Measurements from ENCODE around the gene PATJ.
"Not testable (repeated sequence)": the region's sequence is repeated elsewhere in the genome, so short reads cannot be mapped to it uniquely, and the experiment has no call there.

Gene PATJ

DNA sequence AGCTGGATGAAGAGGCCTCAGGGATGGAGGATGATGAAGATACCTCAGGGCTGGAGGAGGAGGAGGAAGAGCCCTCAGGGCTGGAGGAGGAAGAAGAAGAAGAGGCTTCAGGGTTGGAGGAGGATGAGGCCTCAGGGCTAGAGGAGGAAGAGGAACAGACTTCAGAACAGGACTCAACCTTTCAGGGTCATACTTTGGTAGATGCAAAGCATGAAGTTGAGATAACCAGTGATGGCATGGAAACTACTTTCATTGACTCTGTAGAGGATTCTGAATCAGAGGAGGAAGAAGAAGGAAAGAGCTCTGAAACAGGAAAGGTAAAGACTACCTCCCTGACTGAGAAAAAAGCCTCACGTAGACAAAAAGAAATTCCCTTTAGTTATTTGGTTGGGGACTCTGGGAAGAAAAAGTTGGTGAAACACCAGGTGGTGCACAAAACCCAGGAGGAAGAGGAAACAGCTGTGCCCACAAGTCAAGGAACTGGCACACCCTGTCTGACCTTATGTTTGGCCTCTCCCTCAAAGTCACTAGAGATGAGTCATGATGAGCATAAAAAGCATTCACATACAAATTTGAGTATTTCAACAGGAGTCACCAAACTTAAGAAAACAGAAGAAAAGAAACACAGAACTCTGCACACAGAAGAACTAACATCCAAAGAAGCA, 467.8 kb downstream of the PATJ start:
- no peak for DNase-seq (ENCODE audit: low read depth)

DNA sequence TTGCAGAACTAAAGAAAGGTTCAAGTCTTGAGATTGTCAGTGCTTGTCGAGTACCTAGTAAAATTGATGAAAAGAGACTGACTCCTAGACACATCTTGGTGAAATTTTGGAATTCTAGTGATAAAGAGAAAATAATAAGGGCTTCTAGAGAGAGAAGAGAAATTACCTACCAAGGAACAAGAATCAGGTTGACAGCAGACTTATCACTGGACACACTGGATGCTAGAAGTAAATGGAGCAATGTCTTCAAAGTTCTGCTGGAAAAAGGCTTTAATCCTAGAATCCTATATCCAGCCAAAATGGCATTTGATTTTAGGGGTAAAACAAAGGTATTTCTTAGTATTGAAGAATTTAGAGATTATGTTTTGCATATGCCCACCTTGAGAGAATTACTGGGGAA, 468.7 kb downstream of the PATJ start:
- no peak for DNase-seq (ENCODE audit: low read depth)

DNA sequence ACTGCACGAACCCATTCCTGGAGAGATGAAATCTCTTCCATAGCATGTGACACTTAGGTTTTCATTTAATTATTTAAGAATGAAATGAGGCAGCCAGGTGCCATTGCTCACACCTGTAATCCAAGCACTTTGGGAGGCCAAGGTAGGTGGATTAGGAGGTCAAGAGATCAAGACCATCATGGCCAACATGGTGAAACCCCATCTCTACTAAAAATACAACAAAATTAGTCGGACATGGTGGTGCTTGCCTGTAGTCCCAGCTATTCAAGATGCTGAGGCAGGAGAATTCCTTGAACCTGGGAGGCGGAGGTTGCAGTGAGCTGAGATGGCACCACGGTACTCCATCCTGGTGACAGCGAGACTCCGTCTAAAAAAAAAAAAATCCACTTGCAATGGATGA, 470.1 kb downstream of the PATJ start:
- DNase-seq (ENCODE audit: low read depth): no peak

DNA sequence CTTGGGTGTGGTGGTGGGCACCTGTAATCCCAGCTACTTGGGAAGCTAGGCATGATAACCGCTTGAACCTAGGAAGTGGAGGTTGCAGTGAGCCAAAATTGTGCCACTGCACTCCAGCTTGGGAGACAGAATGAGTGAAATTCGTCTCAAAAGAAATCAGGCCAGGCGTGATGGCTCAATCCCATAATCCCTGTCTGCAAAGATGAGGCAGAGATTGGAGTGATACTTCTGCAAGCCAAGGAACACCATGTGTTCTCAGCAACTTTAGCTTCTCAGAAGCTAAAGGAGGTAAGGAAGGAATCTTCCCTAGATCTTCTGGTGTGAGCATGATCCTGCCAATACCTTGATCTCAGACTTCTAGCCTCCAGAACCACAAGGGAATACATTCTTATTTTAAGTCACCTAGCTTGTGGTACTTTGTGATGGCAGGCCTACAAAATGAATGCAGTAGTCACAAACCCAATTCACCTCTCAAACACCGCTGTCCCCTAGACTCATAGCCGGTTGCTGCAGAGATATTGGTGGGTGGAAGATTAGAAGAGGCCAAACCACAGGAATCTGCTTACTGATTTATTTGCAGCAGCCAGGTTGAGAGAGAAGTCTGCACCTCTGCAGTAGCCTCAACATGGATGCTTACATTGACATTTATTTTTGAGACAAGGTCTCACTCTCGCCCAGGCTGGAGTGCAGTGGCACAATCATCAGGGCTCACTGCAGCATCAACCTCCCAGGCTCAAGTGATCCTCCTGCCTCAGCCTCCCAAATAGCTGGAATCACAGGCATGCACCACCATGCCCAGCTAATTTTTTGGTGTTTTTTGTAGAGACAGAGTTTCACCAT, 471.0 kb downstream of the PATJ start:
- no peak for DNase-seq (ENCODE audit: low read depth)

DNA sequence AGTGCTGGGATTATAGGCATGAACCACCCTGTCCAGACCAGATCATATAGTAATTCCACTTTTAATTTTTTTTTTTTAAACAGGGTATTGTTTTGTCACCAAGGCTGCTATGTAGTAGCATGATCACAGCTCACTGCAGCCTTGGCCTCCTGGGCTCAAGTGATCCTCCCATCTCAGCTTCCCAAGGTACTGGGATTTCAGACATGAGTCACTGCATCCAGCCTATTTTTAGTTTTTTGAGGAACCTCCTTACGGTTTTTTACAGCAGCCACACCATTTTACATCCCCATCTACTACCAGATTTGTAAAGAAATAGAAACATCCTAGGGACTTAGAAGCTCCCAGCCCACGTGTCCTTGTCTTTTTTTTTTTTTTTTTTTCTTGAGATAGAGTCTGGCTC, 476.3 kb downstream of the PATJ start:
- no peak for DNase-seq (ENCODE audit: low read depth)

DNA sequence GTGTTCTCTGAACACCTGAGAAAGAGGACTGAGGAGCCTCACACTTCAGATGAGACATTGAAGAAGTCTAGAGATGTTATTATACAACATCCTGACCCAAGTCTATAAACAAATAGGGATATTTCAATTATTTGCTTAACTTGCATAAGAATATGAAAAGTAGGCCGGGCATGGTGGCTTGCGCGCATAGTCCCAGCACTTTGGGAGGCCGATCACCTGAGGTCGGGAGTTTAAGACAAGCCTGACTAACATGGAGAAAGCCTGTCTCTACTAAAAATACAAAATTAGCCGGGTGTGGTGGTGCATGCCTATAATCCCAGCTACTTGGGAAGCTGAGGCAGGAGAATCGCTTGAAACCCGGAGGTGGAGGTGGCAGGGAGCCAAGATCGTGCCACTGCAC, 478.2 kb downstream of the PATJ start:
- not testable (repeated sequence) for DNase-seq (ENCODE audit: low read depth)

DNA sequence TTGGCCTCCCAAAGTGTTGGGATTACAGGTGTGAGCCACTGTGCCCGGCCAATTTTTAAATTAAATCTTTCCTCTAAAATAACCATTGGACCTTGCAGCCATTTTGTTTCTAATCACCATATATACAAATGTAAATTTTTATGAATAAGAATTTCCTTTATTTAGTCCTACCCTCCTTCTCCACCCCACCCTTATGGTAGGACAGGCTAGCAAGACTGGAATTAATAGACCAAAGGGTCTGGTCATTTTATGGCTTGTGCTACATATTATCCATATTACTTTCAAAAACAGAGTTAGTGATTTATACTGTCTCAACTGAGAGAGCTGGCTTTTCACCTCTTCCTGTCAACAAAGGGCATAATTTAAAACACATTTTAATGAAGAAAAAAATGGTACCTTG, 478.9 kb downstream of the PATJ start:
- no peak for DNase-seq (ENCODE audit: low read depth)

DNA sequence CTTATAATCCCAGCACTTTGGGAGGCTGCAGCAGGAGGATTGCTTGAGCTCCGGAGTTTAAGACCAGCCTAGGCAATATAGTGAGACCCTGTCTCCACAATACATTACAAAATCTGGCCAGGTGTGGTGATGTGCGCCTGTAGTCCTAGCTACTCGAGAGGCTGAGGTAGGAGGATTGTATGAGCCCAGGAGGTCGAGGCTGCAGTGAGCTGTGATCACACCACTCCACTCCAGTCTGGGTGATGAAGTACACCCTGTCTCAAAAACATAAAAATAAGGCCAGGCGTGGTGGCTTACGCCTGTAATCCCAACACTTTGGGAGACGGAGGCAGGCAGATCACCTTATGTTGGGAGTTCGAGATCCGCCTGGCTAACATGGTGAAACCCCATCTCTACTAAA, 480.0 kb downstream of the PATJ start:
- DNase-seq (ENCODE audit: low read depth): no peak

DNA sequence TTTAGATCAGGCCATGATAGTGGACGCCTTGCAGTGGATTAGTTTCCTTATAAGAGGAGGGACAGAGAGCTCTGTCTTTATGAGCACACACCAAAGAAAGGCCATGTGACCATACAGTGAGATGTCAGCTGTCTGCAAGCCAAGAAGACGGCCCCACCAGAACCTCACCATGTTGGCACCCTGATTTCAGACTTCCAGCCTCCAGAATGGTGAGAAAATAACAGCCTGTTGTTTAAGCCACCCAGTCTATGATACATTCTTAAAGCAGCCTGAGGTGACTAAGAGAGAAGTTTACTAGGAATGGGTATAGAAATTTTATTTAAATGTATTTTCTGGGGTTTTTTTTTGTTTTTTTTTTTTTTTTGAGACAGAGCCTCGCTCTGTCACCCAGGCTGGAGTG, 481.9 kb downstream of the PATJ start:
- DNase-seq (ENCODE audit: low read depth): no peak

DNA sequence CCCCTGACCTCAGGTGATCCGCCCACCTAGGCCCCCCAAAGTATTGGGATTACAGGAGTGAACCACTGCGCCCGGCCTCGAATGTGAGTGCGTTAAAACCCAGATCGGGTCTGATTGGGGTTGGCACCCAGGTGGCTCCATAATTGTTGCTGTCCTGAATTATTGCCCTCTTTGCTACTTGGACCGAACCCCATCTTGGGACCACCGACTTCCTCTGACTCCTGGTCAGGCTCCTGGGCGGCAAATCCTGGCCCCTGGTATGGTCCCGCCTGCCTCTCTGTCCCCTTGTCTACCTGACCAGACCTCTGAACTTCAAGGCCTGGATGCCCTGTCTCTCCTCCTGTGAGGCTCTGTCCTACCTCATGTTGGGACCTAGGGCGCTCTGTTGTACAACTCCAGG, 485.2 kb downstream of the PATJ start:
- DNase-seq (ENCODE audit: low read depth): no peak

Data from activated T-helper 1 cell treated with Interleukin-2 at 50 U/mL for 16 hours (primary cell).